H1 (cell line): ENCODE data around the gene PCDHB5.

Source experiments
- ATF2 ChIP-seq: IDR thresholded peaks from 2 replicates; pipeline ENCODE4 v1.6.1; 2012; ENCODE audit warnings: low read length, inconsistent platforms
- CTCF ChIP-seq, 3 experiments: IDR thresholded peaks; 1 replicate in 2 of 3; 2 replicates in 1 of 3; pipeline versions ENCODE4 v1.5.1 to v1.6.1; 2011; ENCODE audit warnings: low read length in 3 of 3, mild to moderate bottlenecking in 3 of 3, inconsistent platforms in 2 of 3, low read depth in 1 of 3, moderate library complexity in 1 of 3; ENCODE audit not compliant: insufficient read depth in 1 of 3; ENCODE audit errors: control extremely low read depth in 1 of 3
- EP300 ChIP-seq, 2 experiments: IDR thresholded peaks; 1 replicate in 1 of 2; 2 replicates in 1 of 2; pipeline ENCODE4 v1.6.1; 2011 to 2012; ENCODE audit warnings: low read depth in 2 of 2, low read length in 2 of 2, mild to moderate bottlenecking in 2 of 2, borderline replicate concordance in 1 of 2, inconsistent platforms in 1 of 2, moderate library complexity in 1 of 2
- EZH2 ChIP-seq: fragments of 200-600 bp; sonication (generic); IDR thresholded peaks from 2 replicates; pipeline ENCODE4 v1.7.1; 2012; ENCODE audit warnings: low read depth, mild to moderate bottlenecking, moderate library complexity, low read length, inconsistent platforms; ENCODE audit not compliant: severe bottlenecking
- HDAC2 ChIP-seq, 2 experiments: fragments of 300-600 bp in 1 of 2; sonication (generic) in 1 of 2; IDR thresholded peaks; 2 replicates each; pipeline ENCODE4 v1.6.1; 2011 to 2012; ENCODE audit warnings: low read depth in 2 of 2, low read length in 2 of 2, mild to moderate bottlenecking in 2 of 2, moderate library complexity in 2 of 2, borderline replicate concordance in 1 of 2, inconsistent platforms in 1 of 2
- JUND ChIP-seq: IDR thresholded peaks from 2 replicates; pipeline ENCODE4 v1.6.1; 2011; ENCODE audit warnings: mild to moderate bottlenecking, improper control_type of control experiment, low read length
- MAFK ChIP-seq: IDR thresholded peaks from 2 replicates; pipeline ENCODE4 v1.6.1; 2012; ENCODE audit warnings: low read depth, mild to moderate bottlenecking, improper control_type of control experiment, low read length
- NRF1 ChIP-seq: IDR thresholded peaks from 2 replicates; pipeline ENCODE4 v1.6.1; 2011; ENCODE audit warnings: mild to moderate bottlenecking, low read depth, low read length, improper control_type of control experiment
- POLR2A ChIP-seq, 2 experiments: IDR thresholded peaks; 1 replicate in 1 of 2; 2 replicates in 1 of 2; pipeline ENCODE4 v1.6.1; 2011; ENCODE audit warnings: low read depth in 2 of 2, low read length in 2 of 2, mild to moderate bottlenecking in 2 of 2; ENCODE audit errors: control extremely low read depth in 1 of 2
- POLR2AphosphoS5 ChIP-seq: IDR thresholded peaks from 2 replicates; pipeline ENCODE4 v1.6.1; 2011; ENCODE audit warnings: low read depth, low read length
- SP1 ChIP-seq: IDR thresholded peaks from 2 replicates; pipeline ENCODE4 v1.6.1; 2011; ENCODE audit warnings: low read depth, low read length
- TAF1 ChIP-seq: IDR thresholded peaks from 2 replicates; pipeline ENCODE4 v1.6.1; 2011; ENCODE audit warnings: mild to moderate bottlenecking, low read depth, low read length
- USF2 ChIP-seq: IDR thresholded peaks from 2 replicates; pipeline ENCODE4 v1.6.1; 2011; ENCODE audit warnings: low read length, improper control_type of control experiment
- ZNF274 ChIP-seq: IDR thresholded peaks from 2 replicates; pipeline ENCODE4 v1.7.0; 2012; ENCODE audit warnings: low read length, borderline replicate concordance; ENCODE audit errors: extremely low read depth

GRCh38 chr5:141101059-141101458 lies 33.9 kb upstream of the PCDHB5 start:
- no peak for TF ChIP-seq TAF1
- no peak for TF ChIP-seq POLR2A (IDR thresholded peaks at IDR 0.05; ENCODE audit: control extremely low read depth in 1 of 2, low read depth in 2 of 2, low read length in 2 of 2)
- TF ChIP-seq CTCF (IDR thresholded peaks at IDR 0.05; ENCODE audit: control extremely low read depth in 1 of 3, insufficient read depth in 1 of 3, low read depth in 1 of 3, low read length in 3 of 3) = no peak
- TF ChIP-seq HDAC2 (IDR thresholded peaks at IDR 0.05; ENCODE audit: borderline replicate concordance in 1 of 2, low read depth in 2 of 2, low read length in 2 of 2) = no peak
- no peak for TF ChIP-seq EP300 (IDR thresholded peaks at IDR 0.05; ENCODE audit: borderline replicate concordance in 1 of 2, low read depth in 2 of 2, low read length in 2 of 2)
- TF ChIP-seq MAFK = no peak
- TF ChIP-seq NRF1 = no peak
- TF ChIP-seq ZNF274 = no peak
- no peak for TF ChIP-seq JUND
- no peak for TF ChIP-seq SP1
- no peak for TF ChIP-seq POLR2AphosphoS5
- no peak for TF ChIP-seq USF2
- no peak for TF ChIP-seq EZH2
- TF ChIP-seq ATF2 = no peak
